CD4-positive, CD25-positive, alpha-beta regulatory T cell (primary cell): Measurements from ENCODE around the gene SLC49A3. TPM values are rescaled to one million over a fixed set of nuclear protein-coding genes. Genes with fewer than 3 reads are reported as not detected.

Experiments
- ATAC-seq, 2 donors: fragments of 150-1000 bp; cut with Tn5 transposase; one replicate each; pipeline ENCODE4 v1.10.0; 2021; ENCODE audit warnings: low read depth in 2 of 2, moderate number of reproducible peaks in 2 of 2, moderate library complexity in 1 of 2
- DNase-seq, 3 donors: peaks; one replicate each; pipeline versions ENCODE4 v3.0.0 to v3.0.0-alpha.2; 2012 to 2022; ENCODE audit warnings: mixed read lengths in 1 of 3
- H3K27ac ChIP-seq: one replicate; pipeline ENCODE4 v1.7.0; 2013; ENCODE audit warnings: mild to moderate bottlenecking, low read length; ENCODE audit not compliant: insufficient read depth, poor library complexity, severe bottlenecking
- H3K27me3 ChIP-seq: one replicate; pipeline ENCODE4 v1.7.0; 2013; ENCODE audit warnings: low read length; ENCODE audit not compliant: control insufficient read depth, insufficient read depth
- H3K36me3 ChIP-seq: one replicate; pipeline ENCODE4 v1.7.0; 2013; ENCODE audit warnings: mild to moderate bottlenecking, low read length, moderate library complexity; ENCODE audit not compliant: control insufficient read depth, insufficient read depth
- H3K4me1 ChIP-seq: 2 replicates; pipeline ENCODE4 v1.7.0; 2013; ENCODE audit warnings: mild to moderate bottlenecking, low read length; ENCODE audit not compliant: insufficient read depth, control insufficient read depth, poor library complexity, severe bottlenecking
- H3K4me3 ChIP-seq: one replicate; pipeline ENCODE4 v1.7.0; 2013; ENCODE audit warnings: low read depth, mild to moderate bottlenecking, low read length, moderate library complexity
- H3K9me3 ChIP-seq, 2 experiments: 1 replicate in 1 of 2; 2 replicates in 1 of 2; pipeline ENCODE4 v1.7.0; 2013; ENCODE audit warnings: low read length in 2 of 2, mild to moderate bottlenecking in 1 of 2, moderate library complexity in 1 of 2; ENCODE audit not compliant: control insufficient read depth in 2 of 2
- H3K27ac Mint-ChIP-seq, 3 donors: one replicate each; pipeline ENCODE4 v1.8.0; 2020 to 2022; ENCODE audit warnings: mild to moderate bottlenecking in 3 of 3, mixed read lengths in 3 of 3, moderate library complexity in 2 of 3
- H3K27me3 Mint-ChIP-seq: one replicate; pipeline ENCODE4 v1.8.0; 2022; ENCODE audit warnings: mild to moderate bottlenecking, mixed read lengths
- H3K36me3 Mint-ChIP-seq: one replicate; pipeline ENCODE4 v1.8.0; 2020; ENCODE audit warnings: mixed read lengths
- H3K4me1 Mint-ChIP-seq, 4 donors: one replicate each; pipeline ENCODE4 v1.8.0; 2020 to 2022; ENCODE audit warnings: mixed read lengths in 4 of 4, mild to moderate bottlenecking in 1 of 4
- H3K4me3 Mint-ChIP-seq, 4 donors: one replicate each; pipeline ENCODE4 v1.8.0; 2020 to 2022; ENCODE audit warnings: mild to moderate bottlenecking in 4 of 4, mixed read lengths in 4 of 4, moderate library complexity in 3 of 4
- H3K9me3 Mint-ChIP-seq, 7 donors: one replicate each; pipeline ENCODE4 v1.8.0; 2020 to 2022; ENCODE audit warnings: mixed read lengths in 7 of 7, mild to moderate bottlenecking in 3 of 7, moderate library complexity in 2 of 7
- polyA plus RNA-seq, 4 donors: library from polyadenylated mRNA; unstranded; fragments of 300-500 nt; fragmentation: Illumina TruSeq; gene quantifications; one replicate each; pipeline ENCODE4 v1.2.3, GENCODE V29; 2021
- total RNA-seq: library from RNA; stranded (reverse); gene quantifications from one replicate; pipeline ENCODE4 v1.2.3, GENCODE V29; 2022

The SLC49A3 gene
- total and polyA plus RNA-seq, 5 donors from 2014 or later, result 0.32 to 2.6 (median 0.69) TPM

DNA sequence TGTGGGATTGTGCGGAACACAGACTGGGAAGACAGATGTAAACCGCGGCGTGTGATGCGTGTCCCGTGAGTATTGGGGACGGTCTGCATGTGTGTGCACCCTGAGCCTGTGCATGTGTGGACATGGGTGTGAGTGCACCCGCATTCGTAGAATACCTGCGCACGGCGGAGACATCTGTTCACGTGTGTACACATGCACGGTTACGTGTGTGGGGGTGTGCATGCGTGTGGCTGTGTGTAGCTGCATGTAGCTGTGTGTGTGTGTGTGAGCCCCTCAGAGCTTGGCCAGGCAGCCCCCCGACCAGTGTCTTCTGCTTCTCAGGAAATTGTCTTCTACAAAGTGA lies 34.5 kb downstream of the SLC49A3 start:
- DNase-seq, result no peak
- Mint-ChIP-seq H3K9me3 (no peaks in the 10 kb centered on the region), H3K36me3 (no peaks in the 10 kb centered on the region), H3K27ac (no peak overlapping the region), H3K27me3 (no peaks in the 10 kb centered on the region), H3K4me3 (no peak overlapping the region), H3K4me1 (no peaks in the 10 kb centered on the region)
- Histone ChIP-seq H3K4me1 (no peaks in the 10 kb centered on the region), H3K36me3 (no peaks in the 10 kb centered on the region), H3K9me3 (no peaks in the 10 kb centered on the region), H3K27me3 (no peaks in the 10 kb centered on the region), H3K27ac (no peak overlapping the region), H3K4me3 (no peak overlapping the region)
- ATAC-seq, result no peak

DNA sequence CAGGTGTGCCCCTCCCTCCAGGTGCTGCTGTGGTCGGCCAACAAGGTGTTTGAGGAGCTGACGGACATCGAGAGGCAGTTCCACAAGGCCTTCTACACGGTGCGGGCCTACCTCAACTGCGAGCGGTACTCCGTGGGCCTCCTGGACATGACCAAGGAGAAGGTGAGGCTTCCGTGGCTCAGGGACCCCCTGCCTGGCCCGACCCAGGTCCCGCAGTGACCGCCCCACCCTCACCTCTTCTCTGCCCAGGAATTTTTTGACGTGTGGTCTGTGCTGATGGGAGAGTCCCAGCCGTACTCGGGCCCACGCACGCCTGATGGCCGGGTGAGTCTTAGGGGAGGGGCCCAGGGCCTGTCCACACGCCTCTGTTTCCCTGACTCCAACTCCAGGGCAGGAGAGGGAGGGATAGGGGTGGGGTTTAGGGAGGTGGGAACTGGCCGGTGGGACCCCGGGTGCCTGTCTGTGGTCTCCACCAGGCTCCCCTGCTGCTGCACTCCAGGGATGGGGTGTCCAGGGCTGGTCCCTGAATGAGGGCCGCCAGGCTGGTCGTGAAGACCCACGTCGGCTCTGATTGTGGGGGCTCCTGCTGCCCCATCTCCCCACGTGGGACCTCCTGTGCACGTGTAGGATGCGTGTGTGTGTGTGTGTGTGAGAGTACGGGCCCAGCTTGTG lies 35.0 kb downstream of the SLC49A3 start:
- Mint-ChIP-seq H3K27ac (no peak overlapping the region), H3K9me3 (no peaks in the 10 kb centered on the region), H3K36me3 (no peaks in the 10 kb centered on the region), H3K4me1 (no peaks in the 10 kb centered on the region), H3K4me3 (no peak overlapping the region), H3K27me3 (no peaks in the 10 kb centered on the region)
- no peak for DNase-seq
- no peak for ATAC-seq
- H3K9me3 ChIP-seq, result no peaks in the 10 kb centered on the region
- H3K36me3 ChIP-seq, result no peaks in the 10 kb centered on the region
- no peak overlapping the region for H3K27ac ChIP-seq
- H3K4me1 ChIP-seq, result no peaks in the 10 kb centered on the region
- no peaks in the 10 kb centered on the region for H3K27me3 ChIP-seq
- H3K4me3 ChIP-seq, result no peak overlapping the region

DNA sequence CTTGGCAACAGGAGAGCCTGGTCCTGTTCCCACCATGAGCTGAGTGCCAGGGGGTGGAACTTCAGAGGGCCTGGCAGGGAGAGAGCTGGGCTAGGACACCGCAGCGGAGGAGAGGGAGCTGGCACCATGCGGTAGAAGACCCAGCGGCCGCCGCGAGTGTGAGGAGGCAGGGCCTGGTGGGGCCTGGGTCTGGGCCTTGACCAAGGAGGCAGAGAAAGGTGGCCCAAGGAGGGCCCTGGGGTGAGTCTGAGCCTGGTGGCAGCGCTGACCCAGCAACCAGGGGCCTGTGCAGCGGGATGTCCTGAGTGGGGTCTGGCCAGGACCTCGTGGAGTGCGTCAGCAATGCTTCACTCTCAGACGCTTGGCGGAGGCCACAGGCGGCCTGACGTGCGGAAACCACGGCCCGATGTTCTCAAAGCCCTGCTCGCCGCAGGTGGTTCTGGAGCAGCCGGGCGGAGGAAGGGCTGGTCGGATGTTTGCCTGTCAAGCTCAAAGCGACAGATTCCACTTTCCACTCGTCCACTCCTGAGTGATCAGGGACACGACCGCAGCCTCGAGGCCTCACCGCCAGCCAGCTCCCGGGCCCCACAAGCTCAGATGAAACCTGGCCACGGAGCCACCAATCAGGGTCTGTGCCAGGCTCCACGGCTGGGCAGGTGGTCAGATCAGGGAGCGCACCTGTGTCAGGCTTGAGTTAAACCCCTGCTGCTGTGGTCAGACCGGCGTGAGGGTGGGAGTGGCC lies 35.7 kb downstream of the SLC49A3 start:
- Histone ChIP-seq H3K9me3 (no peaks in the 10 kb centered on the region), H3K4me1 (no peaks in the 10 kb centered on the region), H3K27me3 (no peaks in the 10 kb centered on the region), H3K27ac (no peak overlapping the region), H3K4me3 (no peak overlapping the region), H3K36me3 (no peaks in the 10 kb centered on the region)
- DNase-seq (no peak), ATAC-seq (no peak)
- Mint-ChIP-seq H3K4me3 (no peak overlapping the region), H3K36me3 (no peaks in the 10 kb centered on the region), H3K27me3 (peaks cover 4% of the 10 kb centered on the region), H3K27ac (peak overlapping the region in 1 of 3 donors; percentile 55), H3K9me3 (no peaks in the 10 kb centered on the region), H3K4me1 (no peaks in the 10 kb centered on the region)

DNA sequence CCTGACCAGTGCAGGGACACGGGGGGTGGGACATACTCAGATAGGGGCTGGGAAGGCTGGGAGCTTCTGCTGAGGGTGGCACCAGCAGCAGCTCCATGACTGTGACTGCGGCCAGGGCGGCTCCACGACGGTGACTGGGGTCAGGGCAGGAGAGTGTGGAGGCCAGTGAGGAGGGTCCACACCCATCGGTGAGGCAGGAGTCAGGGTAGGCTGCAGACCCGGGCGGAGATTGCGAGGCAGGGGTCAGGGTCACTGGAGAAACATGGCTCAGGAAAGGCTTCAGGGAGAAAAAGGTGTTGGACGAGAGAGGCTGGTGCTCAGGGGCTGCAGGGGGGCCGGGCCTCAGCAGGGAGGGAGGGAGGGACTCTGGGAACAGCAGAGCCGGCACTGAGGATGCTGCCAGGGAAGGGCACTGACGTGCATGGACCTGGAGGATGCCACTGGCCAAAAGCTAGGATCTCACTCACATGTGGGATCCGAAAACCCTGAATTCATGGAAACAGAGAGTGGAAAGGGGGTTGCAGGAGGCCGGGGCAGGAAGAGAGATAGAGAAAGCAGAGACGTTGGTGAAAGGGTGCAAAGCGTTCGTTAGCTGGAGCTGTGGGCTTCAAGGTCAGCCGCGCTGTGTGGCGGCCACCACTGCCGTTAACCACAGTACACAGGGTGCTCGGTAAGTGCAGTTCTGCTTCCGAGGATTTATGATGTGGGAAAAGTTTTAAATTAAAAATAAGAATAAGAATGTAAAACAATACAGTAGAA lies 36.9 kb downstream of the SLC49A3 start:
- no peaks in the 10 kb centered on the region for H3K4me1 ChIP-seq
- no peak overlapping the region for H3K27ac Mint-ChIP-seq
- ATAC-seq, result no peak
- H3K27me3 Mint-ChIP-seq, result peaks cover 8% of the 10 kb centered on the region
- H3K4me1 Mint-ChIP-seq, result no peaks in the 10 kb centered on the region
- no peaks in the 10 kb centered on the region for H3K36me3 ChIP-seq
- no peak overlapping the region for H3K4me3 Mint-ChIP-seq
- no peaks in the 10 kb centered on the region for H3K9me3 ChIP-seq
- no peaks in the 10 kb centered on the region for H3K9me3 Mint-ChIP-seq
- H3K36me3 Mint-ChIP-seq, result no peaks in the 10 kb centered on the region
- no peak overlapping the region for H3K27ac ChIP-seq
- no peak for DNase-seq
- H3K27me3 ChIP-seq, result no peaks in the 10 kb centered on the region
- H3K4me3 ChIP-seq, result no peak overlapping the region

DNA sequence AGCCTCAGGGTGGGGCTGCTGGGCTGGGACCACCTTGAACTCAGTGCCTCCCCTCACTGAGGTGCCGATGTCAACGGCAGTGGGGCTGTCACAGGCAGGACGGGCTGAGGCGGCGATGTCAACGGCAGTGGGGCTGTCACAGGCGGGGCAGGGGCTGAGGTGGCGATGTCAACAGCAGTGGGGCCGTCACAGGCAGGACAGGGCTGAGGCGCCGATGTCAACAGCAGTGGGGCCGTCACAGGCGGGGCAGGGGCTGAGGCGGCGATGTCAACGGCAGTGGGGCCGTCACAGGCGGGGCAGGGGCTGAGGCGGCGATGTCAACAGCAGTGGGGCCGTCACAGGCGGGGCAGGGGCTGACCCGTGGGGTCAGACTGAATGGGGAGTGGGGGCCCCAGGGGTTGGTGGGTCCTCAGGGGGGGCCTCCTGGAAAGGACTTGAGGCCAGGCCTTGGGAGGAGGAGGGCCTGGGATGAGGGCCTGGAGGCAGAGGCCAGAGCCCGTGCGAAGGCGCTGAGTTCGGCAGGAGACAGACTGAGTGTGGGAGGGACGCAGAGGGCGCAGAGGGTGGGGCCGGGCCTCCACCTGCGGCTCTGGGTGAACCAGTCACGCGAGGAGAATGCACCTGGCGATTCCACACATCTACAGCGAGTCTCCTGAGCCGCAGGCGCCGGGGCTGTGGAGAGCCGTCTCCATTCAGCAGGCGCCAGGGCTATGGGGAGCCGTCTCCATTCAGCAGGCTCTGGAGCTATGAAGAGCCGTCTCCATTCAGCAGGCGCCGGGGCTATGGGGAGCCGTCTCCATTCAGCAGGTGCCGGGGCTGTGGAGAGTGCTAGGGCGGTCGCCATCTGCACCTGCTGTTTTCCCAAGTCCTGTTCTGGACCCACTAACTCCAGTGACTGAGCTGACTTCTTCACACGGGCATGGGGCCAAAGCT lies 37.7 kb downstream of the SLC49A3 start:
- H3K9me3 ChIP-seq, result no peaks in the 10 kb centered on the region
- Mint-ChIP-seq H3K9me3 (peaks cover 0 to 1% (median 0%) of the 10 kb centered on the region in 7 donors), H3K27ac (no peak overlapping the region), H3K27me3 (peaks cover 12% of the 10 kb centered on the region), H3K4me1 (peaks cover 0 to 4% (median 0%) of the 10 kb centered on the region in 4 donors), H3K36me3 (no peaks in the 10 kb centered on the region), H3K4me3 (no peak overlapping the region)
- H3K4me1 ChIP-seq, result no peaks in the 10 kb centered on the region
- H3K36me3 ChIP-seq, result no peaks in the 10 kb centered on the region
- no peak overlapping the region for H3K27ac ChIP-seq
- DNase-seq (no peak), ATAC-seq (no peak)
- no peak overlapping the region for H3K4me3 ChIP-seq
- H3K27me3 ChIP-seq, result no peaks in the 10 kb centered on the region

DNA sequence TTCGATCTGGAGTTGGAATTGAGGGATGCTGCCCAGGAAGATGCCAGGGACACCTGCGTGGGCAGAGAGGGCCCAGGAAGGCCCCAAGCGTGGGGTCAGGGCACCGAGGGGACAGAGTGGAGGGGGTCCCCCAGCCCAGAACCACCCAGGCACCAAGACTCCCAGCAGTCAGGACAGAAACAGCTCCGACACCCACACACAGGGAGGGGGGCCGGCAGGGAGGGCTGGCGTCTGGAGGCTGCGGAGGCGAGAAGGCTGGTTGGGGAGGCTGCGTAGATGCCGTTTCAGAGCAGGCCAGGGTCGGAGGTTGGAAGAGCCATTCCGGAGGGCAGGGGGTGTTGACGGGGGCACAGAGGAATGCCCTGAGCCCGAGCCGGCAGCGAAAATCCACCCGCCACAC lies 38.5 kb downstream of the SLC49A3 start:
- H3K36me3 Mint-ChIP-seq, result no peaks in the 10 kb centered on the region
- no peak overlapping the region for H3K27ac Mint-ChIP-seq
- no peak overlapping the region for H3K4me3 ChIP-seq
- no peaks in the 10 kb centered on the region for H3K9me3 ChIP-seq
- H3K9me3 Mint-ChIP-seq, result peaks cover 0 to 2% (median 0%) of the 10 kb centered on the region in 7 donors
- H3K27ac ChIP-seq, result no peak overlapping the region
- H3K36me3 ChIP-seq, result no peaks in the 10 kb centered on the region
- no peak overlapping the region for H3K4me3 Mint-ChIP-seq
- H3K27me3 Mint-ChIP-seq, result peaks cover 20% of the 10 kb centered on the region
- peaks cover 0 to 5% (median 1%) of the 10 kb centered on the region in 4 donors for H3K4me1 Mint-ChIP-seq
- ATAC-seq, result no peak
- DNase-seq, result no peak
- no peaks in the 10 kb centered on the region for H3K4me1 ChIP-seq
- no peaks in the 10 kb centered on the region for H3K27me3 ChIP-seq

DNA sequence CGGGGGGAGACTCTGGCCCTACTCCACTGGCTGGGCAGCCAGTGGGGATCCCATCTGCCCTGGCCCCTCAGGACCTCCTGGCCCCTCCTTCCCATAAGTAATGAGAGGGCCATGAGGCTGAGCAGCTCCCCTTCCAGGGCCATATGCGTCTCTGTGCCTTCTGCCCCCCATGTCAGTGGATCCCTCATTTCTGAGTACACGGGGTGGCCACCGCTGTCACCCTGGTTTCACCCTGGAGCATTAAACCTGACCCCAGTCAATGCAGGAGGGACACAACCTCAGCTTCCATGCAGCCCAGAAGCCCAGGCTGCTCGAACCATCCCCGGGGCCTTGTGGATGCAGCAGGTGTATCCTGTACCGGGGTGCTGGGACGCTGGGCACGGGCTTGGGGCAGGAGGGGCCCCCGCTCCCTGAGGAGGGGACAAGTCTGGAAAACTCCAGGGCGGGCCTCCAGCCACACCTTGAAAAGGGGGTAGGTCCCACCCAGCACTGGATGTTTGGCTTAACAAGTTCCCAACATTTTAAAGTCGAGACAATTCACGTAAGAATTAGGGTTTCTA lies 39.1 kb downstream of the SLC49A3 start:
- no peaks in the 10 kb centered on the region for H3K27me3 ChIP-seq

More for the DNA sequence above, 39.1 kb downstream of the SLC49A3 start:
- Mint-ChIP-seq H3K36me3 (no peaks in the 10 kb centered on the region), H3K27ac (no peak overlapping the region), H3K27me3 (peaks cover 22% of the 10 kb centered on the region), H3K4me1 (peaks cover 0 to 5% (median 1%) of the 10 kb centered on the region in 4 donors), H3K9me3 (peaks cover 0 to 4% (median 0%) of the 10 kb centered on the region in 7 donors), H3K4me3 (no peak overlapping the region)
- Histone ChIP-seq H3K4me1 (no peaks in the 10 kb centered on the region), H3K27ac (no peak overlapping the region), H3K9me3 (no peaks in the 10 kb centered on the region), H3K36me3 (no peaks in the 10 kb centered on the region), H3K4me3 (no peak overlapping the region)
- no peak for DNase-seq
- ATAC-seq, result no peak
